22Rv1 (cell line): ENCODE measurements around the gene AKT3.

Experiments used
- H3K27ac ChIP-seq: fragments of 450-650 bp; 2 replicates; pipeline ENCODE4 v1.5.1; 2017
- ZFX ChIP-seq: fragments of 450-650 bp; IDR thresholded peaks from 2 replicates; pipeline ENCODE4 v1.6.1; 2017; ENCODE audit warnings: antibody characterized with exemption, borderline replicate concordance
- TF ChIP-seq, protein P1 (sequence below): fragments of 450-650 bp; IDR thresholded peaks from 2 replicates; pipeline ENCODE4 v1.5.1; 2017; ENCODE audit warnings: mild to moderate bottlenecking

Gene AKT3

DNA sequence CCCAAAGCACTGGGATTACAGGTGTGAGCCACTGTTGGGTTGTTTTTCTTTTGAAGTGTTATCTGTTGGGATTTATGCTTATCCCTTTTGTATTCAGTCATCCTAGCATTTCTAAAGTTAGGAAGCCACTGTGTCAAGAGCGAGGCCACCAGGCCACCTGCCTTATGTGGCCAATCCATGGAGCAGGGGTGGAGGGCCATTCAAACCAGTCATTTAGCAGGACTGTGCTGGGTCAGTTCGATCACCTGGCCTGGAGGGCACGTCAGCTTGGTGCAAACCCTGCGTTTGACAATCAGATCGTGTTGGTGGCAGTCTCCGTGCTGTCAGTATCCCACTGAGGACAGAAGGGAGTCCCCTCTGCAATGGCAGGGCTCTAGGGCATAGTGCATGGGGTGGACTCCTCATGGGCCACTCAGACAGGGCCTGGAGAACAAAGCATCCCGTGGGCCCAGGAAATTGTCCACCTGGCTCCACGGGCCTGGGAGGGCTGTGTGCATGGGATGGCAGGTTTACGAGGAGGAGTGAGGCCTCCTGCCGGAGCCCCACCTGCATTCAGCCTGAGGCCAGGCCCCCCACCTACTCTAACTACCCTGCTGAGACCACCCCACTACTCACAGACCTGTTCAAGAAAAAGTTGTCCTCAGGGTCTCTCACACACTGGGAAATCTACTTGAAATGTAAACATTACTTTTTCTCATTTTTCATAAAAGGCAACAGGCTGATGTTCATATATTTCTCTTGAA lies 351.9 kb downstream of the AKT3 start:
- H3K27ac ChIP-seq, result no peak overlapping the region
- TF ChIP-seq, protein P1, sequence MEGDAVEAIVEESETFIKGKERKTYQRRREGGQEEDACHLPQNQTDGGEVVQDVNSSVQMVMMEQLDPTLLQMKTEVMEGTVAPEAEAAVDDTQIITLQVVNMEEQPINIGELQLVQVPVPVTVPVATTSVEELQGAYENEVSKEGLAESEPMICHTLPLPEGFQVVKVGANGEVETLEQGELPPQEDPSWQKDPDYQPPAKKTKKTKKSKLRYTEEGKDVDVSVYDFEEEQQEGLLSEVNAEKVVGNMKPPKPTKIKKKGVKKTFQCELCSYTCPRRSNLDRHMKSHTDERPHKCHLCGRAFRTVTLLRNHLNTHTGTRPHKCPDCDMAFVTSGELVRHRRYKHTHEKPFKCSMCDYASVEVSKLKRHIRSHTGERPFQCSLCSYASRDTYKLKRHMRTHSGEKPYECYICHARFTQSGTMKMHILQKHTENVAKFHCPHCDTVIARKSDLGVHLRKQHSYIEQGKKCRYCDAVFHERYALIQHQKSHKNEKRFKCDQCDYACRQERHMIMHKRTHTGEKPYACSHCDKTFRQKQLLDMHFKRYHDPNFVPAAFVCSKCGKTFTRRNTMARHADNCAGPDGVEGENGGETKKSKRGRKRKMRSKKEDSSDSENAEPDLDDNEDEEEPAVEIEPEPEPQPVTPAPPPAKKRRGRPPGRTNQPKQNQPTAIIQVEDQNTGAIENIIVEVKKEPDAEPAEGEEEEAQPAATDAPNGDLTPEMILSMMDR, result no peak

DNA sequence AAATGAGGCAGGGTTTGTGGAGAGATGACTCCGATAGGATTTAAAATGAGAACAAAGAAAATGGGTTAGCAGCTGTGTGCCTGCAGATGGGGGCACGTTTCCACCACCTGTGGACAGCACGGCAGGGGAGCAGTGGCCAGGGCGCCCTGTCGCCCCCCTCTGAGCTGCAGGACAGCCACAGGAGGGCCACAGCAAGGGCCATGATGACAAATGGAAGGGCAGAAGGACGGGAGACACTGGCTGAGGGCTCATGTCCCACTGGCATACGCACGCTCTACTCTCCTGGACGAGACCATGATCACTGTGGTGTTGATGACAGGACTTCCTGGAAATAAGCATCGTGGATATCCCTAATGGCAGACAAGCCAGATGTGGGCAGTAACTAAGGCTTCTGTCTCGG lies 353.2 kb downstream of the AKT3 start:
- TF ChIP-seq, protein P1, result no peak
- no peak for TF ChIP-seq ZFX
- H3K27ac ChIP-seq, result no peak overlapping the region

DNA sequence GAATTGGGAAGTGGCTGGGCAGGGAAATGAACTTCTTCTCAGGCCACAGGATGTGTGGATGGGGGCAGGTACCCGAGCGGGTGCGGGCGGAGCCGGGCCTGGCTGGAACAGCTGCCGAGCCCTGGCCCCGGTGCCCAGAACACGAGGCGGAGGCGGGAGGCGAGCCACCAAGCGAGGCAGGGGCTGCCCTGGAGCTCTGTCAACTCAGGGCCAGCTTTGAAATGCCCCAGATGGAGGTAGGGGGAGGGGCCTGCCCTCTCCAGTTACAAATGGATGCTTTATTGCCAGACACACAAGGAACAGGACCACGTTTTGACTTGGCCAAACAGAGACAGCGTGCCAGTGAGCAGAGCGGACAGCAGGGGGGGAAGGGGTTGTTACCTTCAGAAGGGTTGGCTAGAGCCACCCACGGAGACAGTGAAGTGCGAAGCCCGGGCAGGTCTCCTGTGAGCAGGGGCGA lies 353.8 kb downstream of the AKT3 start:
- TF ChIP-seq ZFX, result no peak
- TF ChIP-seq, protein P1, result no peak
- no peak overlapping the region for H3K27ac ChIP-seq

DNA sequence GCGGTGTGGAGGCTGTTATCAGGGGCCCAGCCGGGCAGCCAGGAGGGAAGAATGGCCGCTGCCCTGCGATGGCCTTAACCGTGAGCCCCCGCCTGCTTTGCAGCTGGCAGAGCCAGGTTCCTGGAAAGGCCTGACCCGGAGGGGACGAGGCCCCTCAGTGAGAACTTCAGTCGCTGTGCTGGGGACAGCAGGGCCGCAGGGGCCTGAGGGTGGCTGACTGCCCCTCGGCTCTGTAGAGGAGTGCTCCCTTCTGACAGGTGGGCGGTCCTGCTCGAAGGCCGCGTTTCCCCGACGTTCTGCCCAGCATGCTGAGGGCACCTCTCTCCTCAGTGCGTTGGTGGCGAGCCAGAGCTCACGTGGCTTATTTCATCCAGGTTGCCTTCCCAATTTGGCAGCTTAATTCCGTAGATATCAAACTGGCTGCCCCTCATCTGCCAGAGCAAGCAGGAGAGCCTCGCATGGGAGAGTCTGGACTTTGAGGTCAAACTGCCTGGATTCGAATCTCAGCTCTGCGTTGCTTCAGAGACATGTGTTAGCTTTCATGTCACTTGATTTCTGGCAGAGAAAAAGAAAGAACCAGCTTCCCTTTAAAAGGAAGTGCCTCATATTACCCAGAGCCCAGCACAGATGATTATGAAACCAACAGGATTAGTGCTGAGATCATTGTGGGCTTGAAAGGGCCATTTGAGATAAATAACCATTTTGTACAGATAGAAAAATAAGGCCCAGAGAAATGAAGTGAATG lies 354.4 kb downstream of the AKT3 start:
- H3K27ac ChIP-seq, result no peak overlapping the region
- TF ChIP-seq, protein P1, result no peak
- TF ChIP-seq ZFX, result no peak

DNA sequence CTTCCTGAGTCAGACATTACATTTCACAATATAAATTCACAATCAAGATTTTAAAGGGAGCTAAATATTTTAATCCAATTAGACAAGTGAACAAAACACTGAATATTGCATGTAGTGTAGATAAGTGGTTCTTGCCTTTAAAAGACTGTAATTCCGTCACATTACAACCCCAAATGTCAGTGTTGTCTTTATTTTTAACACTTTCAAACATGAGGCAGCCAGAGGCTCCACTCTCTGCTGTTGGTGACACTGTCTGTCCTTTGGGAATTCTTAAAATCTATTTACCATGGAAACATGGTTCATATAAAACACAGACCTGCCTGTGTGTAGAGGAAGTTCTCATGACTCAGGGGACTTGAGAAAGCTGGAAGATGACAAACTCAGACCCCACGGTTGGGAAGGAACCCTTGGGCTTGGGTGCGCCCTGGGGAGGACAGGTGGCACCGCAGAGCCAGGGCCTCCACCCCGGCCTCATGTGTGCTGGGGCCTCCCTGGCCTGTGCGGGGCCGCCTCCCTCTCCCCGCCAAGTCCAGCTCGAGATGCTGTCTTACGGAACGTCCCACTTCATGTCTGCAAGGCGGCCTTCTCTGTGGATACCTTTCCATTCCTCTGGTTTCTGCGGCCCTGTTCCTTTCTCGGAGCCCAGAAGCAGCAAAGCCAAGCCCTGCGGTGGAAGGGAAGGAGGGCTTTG lies 355.2 kb downstream of the AKT3 start:
- no peak for TF ChIP-seq ZFX
- TF ChIP-seq, protein P1, result no peak
- no peak overlapping the region for H3K27ac ChIP-seq

DNA sequence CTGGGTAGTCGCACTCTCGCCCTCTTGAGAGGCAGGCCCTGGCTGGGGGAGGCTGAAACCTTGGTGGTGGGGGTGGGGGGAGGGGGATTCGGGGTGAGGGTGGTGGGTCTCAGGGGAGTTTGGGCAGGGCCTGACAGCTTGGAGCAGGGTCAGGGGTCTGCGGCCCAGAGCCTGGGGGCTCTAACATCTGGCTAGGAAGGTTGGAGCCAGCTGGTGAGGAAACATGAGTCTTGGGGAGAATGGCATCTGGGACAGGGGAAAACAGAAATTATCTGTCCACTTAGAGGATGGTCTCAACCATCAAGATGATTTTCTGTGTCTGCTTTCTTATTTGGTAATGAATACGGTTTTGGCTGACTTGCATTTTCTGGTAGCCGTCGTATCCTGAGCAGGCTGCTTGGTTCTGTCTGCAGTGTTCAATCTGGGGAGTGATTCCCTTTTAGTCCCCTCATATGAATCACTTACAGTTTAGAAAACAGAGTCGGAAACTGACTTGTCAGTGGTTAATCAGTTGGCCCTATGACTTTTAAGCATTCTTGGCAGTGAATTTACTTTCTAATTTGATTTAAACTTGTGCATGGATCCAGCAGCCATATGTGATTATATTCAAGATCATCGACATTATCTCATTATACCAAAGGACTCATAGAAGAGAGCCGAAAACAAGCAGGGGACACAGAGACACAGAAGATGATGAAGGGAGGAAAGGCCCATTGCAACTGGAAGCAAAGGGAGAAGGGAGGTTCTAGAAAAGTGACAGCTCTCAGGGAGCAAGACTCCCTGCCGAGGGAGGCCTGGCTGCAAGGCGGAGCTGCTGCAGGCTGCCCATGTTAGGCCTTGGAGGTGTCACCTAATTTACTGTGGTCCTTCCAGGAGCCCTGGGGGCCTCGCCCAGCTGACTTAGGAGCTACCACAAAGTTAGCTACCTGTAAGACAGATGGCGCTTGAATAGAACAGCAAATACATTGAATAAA lies 356.6 kb downstream of the AKT3 start:
- H3K27ac ChIP-seq, result no peak overlapping the region
- no peak for TF ChIP-seq ZFX
- TF ChIP-seq, protein P1, result no peak
